ENCODE measurements around the gene PARVA.

Gene PARVA

GRCh38 chr11:12404436-12404835 is 27.1 kb downstream of the PARVA start:
- DNase-seq = no peak

- no peak for DNase-seq
Observed at GRCh38 chr11:12408156-12408770, 30.9 kb downstream of the PARVA start.

- DNase-seq = no peak
Observed at GRCh38 chr11:12409621-12410005, 32.2 kb downstream of the PARVA start.

GRCh38 chr11:12410006-12410728 is 32.8 kb downstream of the PARVA start:
- DNase-seq = no peak

- no peak for DNase-seq
Observed at GRCh38 chr11:12411393-12411792, 34.0 kb downstream of the PARVA start.

- DNase-seq = no peak
Observed at GRCh38 chr11:12411806-12412727, 34.7 kb downstream of the PARVA start.

- no peak for DNase-seq
Observed at GRCh38 chr11:12413141-12414052, 36.0 kb downstream of the PARVA start.

- DNase-seq = no peak
Observed at GRCh38 chr11:12414611-12415010, 37.2 kb downstream of the PARVA start.

- no peak for DNase-seq
Observed at GRCh38 chr11:12415342-12415966, 38.1 kb downstream of the PARVA start.

- no peak for DNase-seq
Observed at GRCh38 chr11:12416552-12416951, 39.2 kb downstream of the PARVA start.

- no peak for DNase-seq
Observed at GRCh38 chr11:12417691-12418611, 40.6 kb downstream of the PARVA start.

- DNase-seq = no peak
Observed at GRCh38 chr11:12420040-12420439, 42.7 kb downstream of the PARVA start.

GRCh38 chr11:12420706-12421105 is 43.3 kb downstream of the PARVA start:
- no peak for DNase-seq

GRCh38 chr11:12421386-12421785 is 44.0 kb downstream of the PARVA start:
- DNase-seq = no peak

- DNase-seq = no peak
Observed at GRCh38 chr11:12426176-12426575, 48.8 kb downstream of the PARVA start.

GRCh38 chr11:12429155-12429554 is 51.8 kb downstream of the PARVA start:
- no peak for DNase-seq

- DNase-seq = no peak
Observed at GRCh38 chr11:12430351-12430750, 53.0 kb downstream of the PARVA start.

GRCh38 chr11:12430954-12431595 is 53.7 kb downstream of the PARVA start:
- DNase-seq = no peak

GRCh38 chr11:12432507-12432906 is 55.1 kb downstream of the PARVA start:
- no peak for DNase-seq

- DNase-seq = no peak
Observed at GRCh38 chr11:12433121-12433520, 55.8 kb downstream of the PARVA start.

Measured in KG1 (cell line).